Epithelial cell of esophagus (primary cell): ENCODE measurements around the gene DGCR6L.
A peak's percentile ranks its signal among the peaks of the same experiment; 100 is the strongest.
"Not testable (repeated sequence)": the region's sequence is repeated elsewhere in the genome, so short reads cannot be mapped to it uniquely, and the experiment has no call there.

Source experiments
- DNase-seq: peaks from one replicate; pipeline ENCODE4 v3.0.0; 2010; ENCODE audit warnings: low read depth
- H3K4me3 ChIP-seq: 2 replicates; pipeline ENCODE4 v1.5.1; 2011; ENCODE audit warnings: mild to moderate bottlenecking, low read length, control low read depth
- TF ChIP-seq, protein P1 (sequence below): IDR thresholded peaks from 2 replicates; pipeline ENCODE4 v1.5.1; 2011; ENCODE audit warnings: low read depth, mild to moderate bottlenecking, low read length, control low read depth, inconsistent platforms; ENCODE audit not compliant: insufficient read depth; ENCODE audit errors: missing control alignments

Gene DGCR6L

GRCh38 chr22:20290578-20291248 lies 29.1 kb downstream of the DGCR6L start:
- TF ChIP-seq, protein P1, sequence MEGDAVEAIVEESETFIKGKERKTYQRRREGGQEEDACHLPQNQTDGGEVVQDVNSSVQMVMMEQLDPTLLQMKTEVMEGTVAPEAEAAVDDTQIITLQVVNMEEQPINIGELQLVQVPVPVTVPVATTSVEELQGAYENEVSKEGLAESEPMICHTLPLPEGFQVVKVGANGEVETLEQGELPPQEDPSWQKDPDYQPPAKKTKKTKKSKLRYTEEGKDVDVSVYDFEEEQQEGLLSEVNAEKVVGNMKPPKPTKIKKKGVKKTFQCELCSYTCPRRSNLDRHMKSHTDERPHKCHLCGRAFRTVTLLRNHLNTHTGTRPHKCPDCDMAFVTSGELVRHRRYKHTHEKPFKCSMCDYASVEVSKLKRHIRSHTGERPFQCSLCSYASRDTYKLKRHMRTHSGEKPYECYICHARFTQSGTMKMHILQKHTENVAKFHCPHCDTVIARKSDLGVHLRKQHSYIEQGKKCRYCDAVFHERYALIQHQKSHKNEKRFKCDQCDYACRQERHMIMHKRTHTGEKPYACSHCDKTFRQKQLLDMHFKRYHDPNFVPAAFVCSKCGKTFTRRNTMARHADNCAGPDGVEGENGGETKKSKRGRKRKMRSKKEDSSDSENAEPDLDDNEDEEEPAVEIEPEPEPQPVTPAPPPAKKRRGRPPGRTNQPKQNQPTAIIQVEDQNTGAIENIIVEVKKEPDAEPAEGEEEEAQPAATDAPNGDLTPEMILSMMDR, result no peak
- DNase-seq, result no peak
- no peak overlapping the region for H3K4me3 ChIP-seq

GRCh38 chr22:20290045-20290392 lies 29.8 kb downstream of the DGCR6L start:
- no peak overlapping the region for H3K4me3 ChIP-seq
- TF ChIP-seq, protein P1, result no peak
- no peak for DNase-seq

DNA sequence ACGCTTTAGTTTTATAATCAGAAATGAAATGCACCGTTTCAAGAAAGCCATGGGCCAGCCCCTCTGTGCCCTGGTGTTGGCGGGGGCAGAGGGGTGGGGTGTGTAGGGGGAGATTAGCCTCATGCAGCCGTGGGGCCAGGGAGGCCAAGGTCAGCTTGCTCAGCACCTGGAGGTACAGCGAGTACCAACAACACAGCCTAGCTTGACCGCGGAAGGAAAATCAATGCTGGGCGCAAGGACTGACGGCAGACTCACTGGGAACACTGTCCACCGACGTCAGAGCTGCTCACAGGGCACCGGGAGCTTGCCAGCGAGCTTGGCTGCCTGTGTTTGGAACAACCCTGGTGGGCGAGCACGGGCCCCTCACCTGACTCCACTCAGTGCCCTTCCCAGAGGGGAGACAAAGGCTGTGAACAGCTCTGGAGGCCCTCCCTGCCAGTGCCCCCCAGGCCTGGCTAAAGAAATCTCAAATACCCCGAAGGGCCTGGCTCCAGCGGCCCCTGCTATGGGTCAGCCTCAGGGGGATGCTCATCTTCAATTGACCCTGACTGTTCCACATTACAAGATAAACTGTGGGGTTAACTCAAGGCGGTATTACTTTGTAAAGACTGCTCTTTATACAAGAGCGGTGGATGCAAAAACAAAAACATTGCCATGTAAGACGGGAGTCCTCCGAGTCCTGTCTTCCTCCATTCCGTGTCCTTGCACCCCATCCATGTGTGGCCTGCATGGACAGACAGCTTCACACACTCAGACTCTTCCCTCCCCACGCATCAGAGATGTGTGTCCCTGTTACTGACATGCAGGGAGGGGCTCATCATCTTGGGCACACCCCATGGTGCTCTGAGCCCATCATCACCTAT lies 30.4 kb downstream of the DGCR6L start:
- not testable (repeated sequence) for H3K4me3 ChIP-seq, DNase-seq

- not testable (repeated sequence) for DNase-seq
Measured at GRCh38 chr22:20286784-20287423, 33.0 kb downstream of the DGCR6L start.

GRCh38 chr22:20286312-20286660 lies 33.6 kb downstream of the DGCR6L start:
- H3K4me3 ChIP-seq, DNase-seq: not testable (repeated sequence)

More at GRCh38 chr22:20286784-20287423, 33.0 kb downstream of the DGCR6L start:
- not testable (repeated sequence) for H3K4me3 ChIP-seq

- peak; percentile 42 for DNase-seq
- not testable (repeated sequence) for H3K4me3 ChIP-seq
- TF ChIP-seq, protein P1, result peak; percentile 73
Measured at GRCh38 chr22:20285473-20286311, 34.2 kb downstream of the DGCR6L start.

GRCh38 chr22:20284471-20285086 lies 35.3 kb downstream of the DGCR6L start:
- TF ChIP-seq, protein P1, result no peak

GRCh38 chr22:20283674-20284066 lies 36.2 kb downstream of the DGCR6L start:
- H3K4me3 ChIP-seq, result no peak overlapping the region
- TF ChIP-seq, protein P1, result no peak
- DNase-seq, result no peak

More at GRCh38 chr22:20284471-20285086, 35.3 kb downstream of the DGCR6L start:
- no peak overlapping the region for H3K4me3 ChIP-seq
- DNase-seq, result no peak
